Subcutaneous abdominal adipose tissue (tissue), 5 donors: ENCODE measurements around the gene SLC4A1.
A peak's percentile ranks its signal among the peaks of the same experiment; 100 is the strongest.

Experiments
- H3K27ac ChIP-seq: one replicate; pipeline ENCODE4 v1.7.0; 2013; ENCODE audit warnings: low read depth, mild to moderate bottlenecking, inconsistent platforms, low read length, moderate library complexity
- H3K27me3 ChIP-seq, 5 donors: one replicate each; pipeline ENCODE4 v1.7.0; 2013; ENCODE audit warnings: low read length in 5 of 5, inconsistent platforms in 1 of 5; ENCODE audit not compliant: control insufficient read depth in 5 of 5, insufficient read depth in 4 of 5
- H3K36me3 ChIP-seq, 5 donors: one replicate each; pipeline ENCODE4 v1.7.0; 2013; ENCODE audit warnings: low read length in 5 of 5; ENCODE audit not compliant: control insufficient read depth in 5 of 5, insufficient read depth in 5 of 5
- H3K4me1 ChIP-seq, 5 donors: one replicate each; pipeline ENCODE4 v1.7.0; 2013; ENCODE audit warnings: low read length in 5 of 5, mild to moderate bottlenecking in 3 of 5, moderate library complexity in 1 of 5; ENCODE audit not compliant: control insufficient read depth in 5 of 5, insufficient read depth in 5 of 5
- H3K4me3 ChIP-seq, 5 donors: one replicate each; pipeline ENCODE4 v1.7.0; 2013; ENCODE audit warnings: low read length in 5 of 5, low read depth in 1 of 5
- H3K9ac ChIP-seq, 5 donors: one replicate each; pipeline ENCODE4 v1.7.0; 2013; ENCODE audit warnings: low read length in 5 of 5, mild to moderate bottlenecking in 4 of 5, moderate library complexity in 3 of 5
- H3K9me3 ChIP-seq, 5 donors: one replicate each; pipeline ENCODE4 v1.7.0; 2013; ENCODE audit warnings: low read length in 5 of 5; ENCODE audit not compliant: control insufficient read depth in 5 of 5
- donor health status: healthy.
- donor health status: healthy.
- donor health status: healthy.
- donor health status: healthy.
- donor health status: healthy.

SLC4A1 gene

GRCh38 chr17:44222112-44222869, 45.6 kb downstream of the SLC4A1 start:
- no peaks in the 10 kb centered on the region for H3K36me3 ChIP-seq
- no peaks in the 10 kb centered on the region for H3K27me3 ChIP-seq
- no peaks in the 10 kb centered on the region for H3K9me3 ChIP-seq
- peak overlapping the region; percentile 69 to 89 (median 79) for H3K4me3 ChIP-seq
- peak overlapping the region; percentile 69 to 82 (median 74) for H3K9ac ChIP-seq
- peak overlapping the region; percentile 84 for H3K27ac ChIP-seq
- H3K4me1 ChIP-seq: peaks cover 17 to 46% (median 38%) of the 10 kb centered on the region in 5 donors

- Histone ChIP-seq H3K9me3 (no peaks in the 10 kb centered on the region), H3K27ac (peak overlapping the region; percentile 84), H3K9ac (peak overlapping the region in 4 of 5 donors; percentile 69 to 75 (median 72)), H3K36me3 (peaks cover 0 to 5% (median 1%) of the 10 kb centered on the region in 5 donors), H3K27me3 (no peaks in the 10 kb centered on the region), H3K4me3 (peak overlapping the region; percentile 69 to 89 (median 79)), H3K4me1 (peaks cover 17 to 48% (median 43%) of the 10 kb centered on the region in 5 donors)
These were observed 46.1 kb downstream of the SLC4A1 start for GRCh38 chr17:44221862-44222111.

GRCh38 chr17:44221084-44221861, 46.7 kb downstream of the SLC4A1 start:
- Histone ChIP-seq H3K4me3 (peak overlapping the region; percentile 69 to 89 (median 79)), H3K9me3 (no peaks in the 10 kb centered on the region), H3K4me1 (peaks cover 17 to 49% (median 48%) of the 10 kb centered on the region in 5 donors), H3K36me3 (peaks cover 0 to 10% (median 6%) of the 10 kb centered on the region in 5 donors), H3K27ac (peak overlapping the region; percentile 84), H3K27me3 (no peaks in the 10 kb centered on the region), H3K9ac (peak overlapping the region in 4 of 5 donors; percentile 69 to 75 (median 72))

DNA sequence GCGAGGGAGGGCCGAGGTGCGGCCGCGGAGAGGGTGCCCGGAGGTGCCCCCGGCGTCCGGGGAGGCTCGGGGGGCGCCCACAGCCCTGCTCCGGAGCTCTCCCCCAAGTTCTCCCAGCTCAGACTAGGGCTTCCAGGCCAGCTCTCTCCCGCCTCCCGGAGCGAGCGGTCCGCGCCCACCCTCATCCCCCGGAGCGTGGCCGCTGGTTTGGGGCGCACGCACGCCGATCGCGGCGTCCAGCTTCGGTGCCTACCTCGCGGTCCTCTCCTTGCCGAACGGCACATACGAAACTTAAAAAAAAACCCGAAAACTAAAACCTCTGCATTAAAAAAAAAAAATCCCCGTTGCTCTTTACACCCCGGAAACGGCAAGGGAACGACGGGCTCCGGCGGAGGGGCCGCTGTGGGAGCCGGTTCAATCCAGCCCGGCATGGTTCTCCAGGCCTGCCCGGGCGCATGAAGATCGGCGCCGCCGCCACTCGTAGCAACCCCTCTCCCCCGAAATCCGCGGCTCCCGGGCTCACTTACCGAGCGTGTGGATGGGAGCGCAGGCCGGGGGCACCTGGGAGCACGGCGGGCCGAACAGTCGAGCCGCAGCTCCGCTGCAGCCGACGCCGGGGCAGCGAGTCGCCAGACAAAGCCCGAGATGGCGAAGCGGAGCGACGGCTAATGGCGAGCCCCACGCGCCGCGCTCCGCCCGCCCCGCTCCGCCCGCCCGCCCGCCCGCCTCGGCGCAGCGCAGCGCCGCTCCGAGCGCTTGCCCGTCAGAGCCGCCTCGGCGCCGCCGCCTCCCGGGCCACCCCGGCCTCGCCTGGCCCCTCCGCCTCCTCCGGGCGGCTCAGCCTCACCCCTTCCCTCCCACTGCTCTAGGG, 47.5 kb downstream of the SLC4A1 start:
- H3K9ac ChIP-seq: peak overlapping the region in 4 of 5 donors; percentile 71 to 89 (median 78)
- H3K27ac ChIP-seq: peak overlapping the region; percentile 88
- no peaks in the 10 kb centered on the region for H3K9me3 ChIP-seq
- H3K4me1 ChIP-seq: peaks cover 17 to 51% (median 48%) of the 10 kb centered on the region in 5 donors
- H3K27me3 ChIP-seq: no peaks in the 10 kb centered on the region
- peaks cover 3 to 18% (median 15%) of the 10 kb centered on the region in 5 donors for H3K36me3 ChIP-seq
- peak overlapping the region in 4 of 5 donors; percentile 77 to 89 (median 86) for H3K4me3 ChIP-seq

DNA sequence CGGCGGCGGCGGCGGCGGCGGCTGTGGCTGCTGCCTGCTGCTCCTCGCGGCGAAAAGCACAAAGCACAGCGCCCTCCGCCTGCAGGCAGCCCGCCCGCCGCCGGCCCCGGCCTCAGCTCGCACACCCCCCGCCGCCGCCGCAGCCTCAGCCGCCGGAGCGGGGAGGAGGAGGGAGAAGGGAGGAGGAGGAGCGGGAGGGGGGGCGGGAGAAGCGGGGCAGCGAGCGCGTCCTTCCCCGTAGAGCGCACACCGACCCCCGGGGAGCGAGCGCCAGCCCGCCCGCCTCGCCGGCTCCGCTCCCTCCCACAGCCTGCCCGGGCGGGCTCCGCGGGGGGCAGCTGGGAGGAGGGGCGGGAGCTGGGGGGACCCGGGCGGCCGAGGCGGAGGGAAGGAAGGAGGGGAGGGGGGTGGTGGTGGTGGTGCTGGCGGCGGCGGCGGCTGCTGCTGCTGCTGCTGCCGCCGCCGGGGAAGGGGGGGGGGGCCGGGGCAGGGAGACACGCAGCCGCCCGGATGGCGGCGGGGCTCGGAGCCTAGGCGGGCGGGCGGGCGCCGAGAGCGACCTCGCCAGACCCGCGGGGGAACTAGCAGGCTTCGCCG, 48.2 kb downstream of the SLC4A1 start, which contains the start of gene UBTF:
TSS of gene UBTF (minus strand) at position 60 of the 597 bp plus-strand sequence. CDS start 1,446 bp downstream, outside the sequence.
- Histone ChIP-seq H3K9me3 (no peaks in the 10 kb centered on the region), H3K27ac (peak within 1 kb of the TSS; percentile 88), H3K9ac (peak within 1 kb of the TSS in 4 of 5 donors; percentile 71 to 89 (median 78)), H3K27me3 (no peaks in the 10 kb centered on the region), H3K4me3 (peak within 1 kb of the TSS in 4 of 5 donors; percentile 71 to 89 (median 86)), H3K36me3 (peaks cover 3 to 25% (median 22%) of the 10 kb centered on the region in 5 donors), H3K4me1 (peaks cover 17 to 51% (median 48%) of the 10 kb centered on the region in 5 donors)

- Histone ChIP-seq H3K4me1 (peaks cover 17 to 50% (median 48%) of the 10 kb centered on the region in 5 donors), H3K27me3 (no peaks in the 10 kb centered on the region), H3K4me3 (peak overlapping the region in 4 of 5 donors; percentile 61 to 89 (median 78)), H3K9ac (peak overlapping the region in 2 of 5 donors; percentile 68 to 83), H3K27ac (peak overlapping the region; percentile 41), H3K36me3 (peaks cover 3 to 31% (median 28%) of the 10 kb centered on the region in 5 donors), H3K9me3 (no peaks in the 10 kb centered on the region)
These were observed 48.8 kb downstream of the SLC4A1 start for GRCh38 chr17:44219108-44219615.

GRCh38 chr17:44218344-44219107, 49.4 kb downstream of the SLC4A1 start:
- H3K9ac ChIP-seq: peak overlapping the region; percentile 38 to 83 (median 71)
- H3K9me3 ChIP-seq: no peaks in the 10 kb centered on the region
- H3K27ac ChIP-seq: peak overlapping the region; percentile 74
- H3K36me3 ChIP-seq: peaks cover 3 to 34% (median 32%) of the 10 kb centered on the region in 5 donors
- H3K4me3 ChIP-seq: peak overlapping the region; percentile 58 to 89 (median 67)
- no peaks in the 10 kb centered on the region for H3K27me3 ChIP-seq
- peaks cover 15 to 44% (median 41%) of the 10 kb centered on the region in 5 donors for H3K4me1 ChIP-seq

DNA sequence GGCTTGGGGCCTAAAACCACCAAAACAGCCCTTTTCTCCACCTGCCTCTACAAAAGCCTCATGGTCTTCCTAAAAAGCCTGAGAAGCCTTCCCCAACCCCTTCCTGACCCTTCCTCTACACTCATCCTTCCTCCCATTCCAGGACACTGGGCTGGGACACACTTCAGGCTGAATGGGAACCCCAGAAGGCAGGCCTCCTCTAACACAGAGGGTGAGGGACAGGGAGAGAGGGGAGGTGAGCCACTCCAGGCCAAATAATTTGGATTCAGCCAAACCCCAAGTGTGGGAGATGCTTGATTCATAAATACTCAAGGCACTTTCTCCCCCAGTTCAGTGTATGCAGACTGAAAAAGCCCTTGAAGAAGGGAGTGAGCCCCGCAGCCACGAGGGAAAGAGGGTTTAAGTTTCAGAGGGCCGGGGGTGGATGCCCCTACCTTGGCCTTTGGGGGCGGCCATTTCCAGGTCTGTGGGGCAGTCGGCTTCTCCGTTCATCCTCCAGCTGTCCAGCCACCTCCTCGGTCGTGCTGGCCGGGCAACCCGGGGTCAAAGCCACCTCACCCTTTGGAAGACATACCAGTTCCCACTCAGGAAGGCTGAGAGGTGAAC, 50.1 kb downstream of the SLC4A1 start:
- Histone ChIP-seq H3K9ac (peak overlapping the region; percentile 38 to 72 (median 53)), H3K4me3 (peak overlapping the region; percentile 58 to 89 (median 67)), H3K9me3 (no peaks in the 10 kb centered on the region), H3K4me1 (peaks cover 11 to 41% (median 37%) of the 10 kb centered on the region in 5 donors), H3K27ac (peak overlapping the region; percentile 74), H3K27me3 (no peaks in the 10 kb centered on the region), H3K36me3 (peaks cover 3 to 36% (median 33%) of the 10 kb centered on the region in 5 donors)
